Placental pericyte (primary cell): ENCODE data around the gene RBFA. TPM values are rescaled to one million over a fixed set of nuclear protein-coding genes. Genes with fewer than 3 reads are reported as not detected.

Experiments used
- total RNA-seq: library from RNA; depleted of rRNA; stranded (reverse); fragments of >200 nt; gene quantifications from 2 replicates; pipeline ENCODE4 v1.2.3, GENCODE V29; 2012

Gene RBFA, protein sequence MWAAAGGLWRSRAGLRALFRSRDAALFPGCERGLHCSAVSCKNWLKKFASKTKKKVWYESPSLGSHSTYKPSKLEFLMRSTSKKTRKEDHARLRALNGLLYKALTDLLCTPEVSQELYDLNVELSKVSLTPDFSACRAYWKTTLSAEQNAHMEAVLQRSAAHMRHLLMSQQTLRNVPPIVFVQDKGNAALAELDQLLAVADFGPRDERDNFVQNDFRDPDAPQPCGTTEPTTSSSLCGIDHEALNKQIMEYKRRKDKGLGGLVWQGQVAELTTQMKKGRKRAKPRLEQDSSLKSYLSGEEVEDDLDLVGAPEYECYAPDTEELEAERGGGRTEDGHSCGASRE
- total RNA-seq, result 14.2 and 35.9 TPM in 2 replicates

DNA sequence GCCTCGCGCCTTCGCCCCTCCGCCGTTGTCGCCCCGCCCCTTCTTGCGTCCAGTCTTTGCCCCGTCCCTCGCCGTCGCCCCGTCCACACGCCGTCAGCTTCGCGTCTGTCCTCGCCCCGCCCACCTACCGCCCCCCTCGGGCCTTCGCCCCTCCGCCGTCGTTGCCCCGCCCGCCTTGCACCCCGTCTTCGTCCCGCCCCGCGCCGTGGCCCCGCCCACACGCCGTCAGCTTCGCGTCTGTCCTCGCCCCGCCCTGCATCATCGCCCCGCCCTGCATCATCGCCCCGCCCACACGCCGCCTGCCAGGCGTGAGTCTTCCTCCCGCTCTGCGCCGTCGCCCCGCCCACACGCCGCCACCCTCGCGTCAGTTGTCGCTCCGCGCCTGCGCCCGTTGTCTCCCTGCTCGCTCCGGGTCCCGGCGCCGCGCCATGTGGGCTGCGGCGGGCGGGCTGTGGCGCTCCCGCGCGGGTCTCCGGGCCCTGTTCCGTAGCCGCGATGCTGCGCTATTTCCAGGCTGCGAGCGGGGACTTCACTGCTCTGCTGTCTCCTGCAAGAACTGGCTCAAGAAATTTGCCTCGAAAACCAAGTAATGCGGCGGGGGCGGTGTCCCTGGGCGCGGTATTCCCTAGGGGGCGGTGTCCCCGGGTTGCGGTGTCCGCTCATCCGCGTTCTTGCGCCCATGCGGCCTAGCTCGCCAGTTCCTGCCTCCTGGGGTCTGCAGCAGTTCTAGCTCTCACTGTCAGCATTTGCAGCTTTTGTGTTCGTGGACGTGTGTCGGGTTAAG lies at the start of gene RBFA:
Gene RBFA (plus strand): TSS at position 367 of the 784 bp plus-strand sequence. CDS start 62 bp downstream, at position 429.

DNA sequence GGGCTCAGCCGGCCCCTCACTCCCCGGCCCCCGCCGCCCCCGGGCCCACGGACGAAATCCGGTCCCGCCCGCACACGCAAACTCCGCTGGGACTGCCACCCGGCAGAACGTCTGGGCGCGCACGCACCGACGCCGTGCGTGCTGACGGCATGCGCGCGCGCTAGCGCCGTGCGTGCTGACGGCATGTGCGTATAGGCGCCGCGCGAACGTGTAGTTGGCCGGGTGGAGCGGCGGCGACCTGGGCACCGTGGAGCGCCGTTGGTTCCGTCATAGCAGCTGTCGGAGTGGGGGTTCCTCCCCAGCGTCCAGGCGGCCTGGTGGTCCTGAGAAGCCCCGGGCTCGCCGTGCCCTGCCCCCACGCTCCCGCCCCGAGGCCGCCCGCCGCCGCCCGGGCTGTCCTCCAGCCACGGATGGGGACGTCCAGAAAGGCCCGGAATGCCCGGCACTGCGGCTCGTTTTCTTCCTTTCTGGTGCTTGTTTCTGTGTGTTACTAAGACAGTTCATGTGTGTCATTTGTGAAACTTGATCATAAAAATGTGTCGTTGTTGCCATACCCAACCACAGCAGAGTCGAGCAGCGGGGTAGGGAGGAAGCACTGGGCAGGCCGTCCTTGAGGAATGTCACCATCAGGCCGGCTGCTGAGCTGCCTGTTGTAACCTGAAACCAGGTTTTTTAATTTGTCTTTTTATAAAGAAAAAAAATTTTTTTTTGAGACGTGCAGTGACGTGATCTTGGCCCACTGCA lies 45.6 kb upstream of the RBFA start, which contains the start of gene TXNL4A:
Gene TXNL4A (minus strand): TSS at position 113 of the 744 bp plus-strand sequence. CDS start 171 bp downstream, outside the sequence.

Other genes with a start within 250 kb of the RBFA start
- not detected in 2 replicates for gene KCNG2, start 236.5 kb upstream of the RBFA start, total RNA-seq
- gene SLC66A2, start 82.8 kb upstream of the RBFA start, total RNA-seq, result 28.7 and 40.8 TPM in 2 replicates
- gene HSBP1L1, start 69.8 kb upstream of the RBFA start, total RNA-seq, result 8.0 and 20.4 TPM in 2 replicates
- gene TXNL4A, start 45.9 kb upstream of the RBFA start, total RNA-seq, result 34.6 and 45.7 TPM in 2 replicates
- 19.9 and 32.9 TPM in 2 replicates for gene ADNP2, start 74.8 kb downstream of the RBFA start, total RNA-seq
- 0.88 and 4.4 TPM in 2 replicates for gene PARD6G, start 213.1 kb downstream of the RBFA start, total RNA-seq